GM18909 (cell line): ENCODE results near the gene MET.
A peak's percentile ranks its signal among the peaks of the same experiment; 100 is the strongest.
"Not testable (repeated sequence)": the region's sequence is repeated elsewhere in the genome, so short reads cannot be mapped to it uniquely, and the experiment has no call there.

Experiments used
- ATAC-seq: cut with Tn5 transposase; IDR thresholded peaks from one replicate; pipeline ENCODE4 v1.9.1; 2021; ENCODE audit warnings: mild to moderate bottlenecking; ENCODE audit not compliant: unreplicated experiment, poor library complexity

MET gene

DNA sequence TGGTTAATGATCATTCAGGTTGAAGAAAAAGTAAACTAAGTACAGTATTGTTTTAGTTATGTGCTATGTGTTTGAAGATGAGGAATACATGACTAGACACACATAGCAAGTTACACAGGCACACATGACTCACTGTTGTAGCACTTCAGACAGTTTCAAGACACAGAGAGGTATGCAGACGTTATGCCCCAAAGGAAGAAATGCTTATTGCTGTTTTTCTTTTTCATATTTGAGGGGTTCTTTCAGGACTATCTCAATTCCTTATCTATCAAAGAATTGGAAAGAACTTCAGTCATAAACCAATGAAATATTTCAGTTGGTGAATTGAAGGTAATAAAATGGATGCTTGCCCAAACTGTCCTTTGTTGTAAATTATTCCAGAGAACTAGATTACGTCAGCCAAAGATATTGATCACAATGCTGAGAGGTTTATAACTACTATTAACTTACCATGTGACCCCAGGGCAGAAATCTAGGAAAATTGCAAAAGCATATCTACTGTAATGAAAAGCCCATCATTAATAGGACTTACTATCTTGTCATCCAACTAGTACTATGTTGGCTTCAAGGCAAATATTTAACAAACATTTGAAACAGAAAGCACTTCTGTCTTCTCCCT, 129.2 kb downstream of the MET start:
- ATAC-seq: no peak

DNA sequence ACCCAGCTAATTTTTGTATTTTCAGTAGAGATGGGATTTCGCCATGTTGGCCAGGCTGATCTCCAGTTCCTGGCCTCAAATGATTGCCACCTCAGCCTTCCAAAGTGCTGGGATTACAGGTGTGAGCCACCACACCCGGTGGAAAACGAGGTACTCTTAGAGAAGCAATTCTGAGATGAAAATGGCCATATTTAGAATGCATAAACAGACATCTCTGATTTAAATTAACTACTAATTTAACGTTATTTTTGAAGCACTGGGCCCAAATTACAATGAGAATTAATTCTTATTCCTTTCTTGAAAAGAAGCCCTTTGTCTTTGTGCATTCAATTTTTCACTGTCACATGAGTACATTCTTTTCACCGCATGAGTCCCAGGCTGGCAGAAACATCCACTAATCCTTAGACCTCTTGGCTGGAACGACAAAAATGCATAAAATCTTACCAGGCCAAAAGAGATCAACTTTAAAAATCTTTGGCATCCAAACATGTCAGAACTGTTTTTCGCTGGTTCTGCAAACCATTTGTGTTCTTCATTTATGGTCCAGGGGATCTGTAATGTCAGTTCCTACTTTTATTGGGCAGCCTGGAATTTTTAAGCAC, 130.2 kb downstream of the MET start:
- no peak for ATAC-seq

DNA sequence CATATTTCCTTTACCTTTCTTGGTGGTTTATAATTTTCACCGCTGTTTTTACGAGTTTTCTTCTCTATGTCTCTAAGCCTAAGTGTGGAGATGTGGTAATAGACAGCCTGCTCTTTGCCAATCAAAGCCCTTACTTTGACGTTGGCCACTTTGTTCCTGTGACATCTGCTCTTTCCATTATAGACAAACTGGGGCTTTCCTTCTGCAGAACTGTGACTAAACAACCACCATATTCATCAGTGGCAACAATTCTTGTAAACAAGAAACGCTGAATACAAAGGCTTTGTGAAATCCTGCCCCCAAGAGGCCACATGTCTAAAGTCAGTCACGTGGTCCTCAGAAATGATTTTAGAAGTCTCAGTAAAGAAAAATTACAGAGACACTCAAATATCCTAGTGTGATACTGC, 130.8 kb downstream of the MET start:
- peak; percentile 88 for ATAC-seq

DNA sequence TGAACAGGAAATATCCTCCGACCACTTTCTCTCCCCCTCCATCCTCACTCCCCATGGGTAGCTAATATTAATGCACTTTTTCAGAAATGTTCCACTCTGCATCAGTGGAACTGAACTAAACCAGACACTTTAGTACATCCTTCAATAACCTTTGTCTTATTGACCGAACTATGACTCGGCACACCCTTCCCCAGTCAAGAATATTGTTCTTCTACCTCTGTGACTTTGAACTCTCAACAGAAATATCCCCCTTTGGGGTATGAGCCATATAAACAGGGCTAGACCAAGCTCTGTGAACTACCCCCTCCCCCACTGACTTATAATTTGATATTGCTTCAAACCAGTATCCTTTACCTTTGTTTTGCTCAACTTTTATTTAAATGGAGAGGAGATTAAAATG, 132.5 kb downstream of the MET start:
- ATAC-seq: no peak

DNA sequence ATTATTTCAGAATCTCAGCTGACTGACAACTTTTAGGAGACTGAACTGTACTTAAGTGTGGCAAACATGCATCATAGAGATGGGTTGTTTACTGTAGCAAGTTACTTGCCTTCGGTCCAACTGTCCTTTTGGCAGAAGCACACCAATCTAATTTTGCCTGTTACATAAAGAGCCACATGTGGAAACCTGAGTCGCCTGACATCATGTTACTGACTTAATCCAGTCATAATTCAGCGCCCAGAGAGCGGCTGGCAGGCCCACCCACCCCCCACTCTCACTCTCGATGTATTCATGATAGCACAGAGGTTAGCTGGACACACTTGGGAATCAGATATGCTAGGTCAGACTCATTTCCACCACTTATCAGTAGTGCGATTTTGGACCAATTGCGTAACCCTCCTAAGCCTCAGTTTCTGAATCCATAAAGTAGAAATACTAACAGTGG, 133.1 kb downstream of the MET start:
- ATAC-seq: no peak

DNA sequence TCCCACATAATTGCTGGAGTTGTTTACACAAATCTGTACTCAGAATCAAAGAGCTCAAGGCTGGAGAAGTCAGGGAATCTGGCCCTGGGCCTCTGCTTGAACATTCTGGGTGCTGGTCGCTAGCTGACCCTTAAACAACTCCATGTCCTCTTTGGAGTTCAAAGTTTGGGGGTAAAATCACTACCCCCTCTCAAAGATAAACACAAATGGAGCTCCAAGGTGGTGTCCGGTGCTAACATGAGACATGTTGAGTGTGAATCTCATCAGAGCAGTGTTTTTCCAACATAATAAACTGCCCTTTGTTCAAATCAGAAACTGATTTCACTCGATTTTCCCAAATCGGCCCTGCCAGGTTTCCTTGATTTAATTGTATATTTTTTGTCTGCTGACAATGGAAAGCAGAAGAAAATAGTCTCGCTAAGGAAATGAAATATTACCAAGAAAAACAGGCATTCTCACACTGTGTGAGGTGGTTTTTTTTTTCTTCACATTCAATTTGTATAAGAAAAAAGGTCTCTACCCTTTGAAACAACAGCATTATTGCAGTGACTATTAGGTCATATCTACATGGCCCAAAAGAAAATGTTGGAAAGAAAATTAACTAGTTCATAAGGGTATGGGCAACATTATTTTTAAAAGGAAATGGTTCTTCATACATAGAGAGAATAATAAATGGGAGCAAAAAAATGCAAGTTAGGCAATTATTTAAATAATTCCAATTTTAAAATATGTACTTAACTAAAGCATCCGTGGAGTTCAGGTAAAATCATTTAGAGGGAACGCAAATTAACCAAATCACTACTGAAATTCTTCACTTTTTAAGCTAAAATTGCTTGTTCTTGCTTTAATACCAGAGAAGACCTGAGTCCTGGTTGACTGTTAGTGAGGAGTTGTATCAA, 134.3 kb downstream of the MET start:
- no peak for ATAC-seq

DNA sequence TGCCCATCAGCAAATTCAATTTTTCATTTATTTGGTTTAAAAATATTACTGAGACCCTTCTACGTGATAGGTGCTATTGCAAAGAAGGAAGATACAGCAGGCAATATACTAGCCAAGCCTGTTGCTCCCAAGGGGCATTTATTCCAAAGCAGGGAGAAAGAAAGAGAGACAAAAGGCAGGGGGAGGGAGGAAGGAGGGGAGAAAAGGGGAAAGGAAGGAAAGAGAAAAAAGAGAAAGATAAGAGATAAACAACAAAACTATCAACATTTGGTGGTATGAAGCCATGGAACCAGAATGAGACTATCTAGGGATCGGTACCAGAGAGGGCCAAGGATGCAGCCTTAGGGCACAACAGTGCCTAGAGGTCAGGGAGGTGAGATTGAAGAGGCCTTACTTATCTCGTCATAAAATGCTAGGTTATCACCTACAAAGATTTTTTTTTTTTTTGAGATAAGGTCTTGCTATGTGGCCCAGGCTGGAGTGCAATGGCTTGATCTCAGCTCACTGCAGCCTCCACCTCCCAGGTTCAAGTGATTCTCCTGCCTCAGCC, 135.1 kb downstream of the MET start:
- no peak for ATAC-seq

DNA sequence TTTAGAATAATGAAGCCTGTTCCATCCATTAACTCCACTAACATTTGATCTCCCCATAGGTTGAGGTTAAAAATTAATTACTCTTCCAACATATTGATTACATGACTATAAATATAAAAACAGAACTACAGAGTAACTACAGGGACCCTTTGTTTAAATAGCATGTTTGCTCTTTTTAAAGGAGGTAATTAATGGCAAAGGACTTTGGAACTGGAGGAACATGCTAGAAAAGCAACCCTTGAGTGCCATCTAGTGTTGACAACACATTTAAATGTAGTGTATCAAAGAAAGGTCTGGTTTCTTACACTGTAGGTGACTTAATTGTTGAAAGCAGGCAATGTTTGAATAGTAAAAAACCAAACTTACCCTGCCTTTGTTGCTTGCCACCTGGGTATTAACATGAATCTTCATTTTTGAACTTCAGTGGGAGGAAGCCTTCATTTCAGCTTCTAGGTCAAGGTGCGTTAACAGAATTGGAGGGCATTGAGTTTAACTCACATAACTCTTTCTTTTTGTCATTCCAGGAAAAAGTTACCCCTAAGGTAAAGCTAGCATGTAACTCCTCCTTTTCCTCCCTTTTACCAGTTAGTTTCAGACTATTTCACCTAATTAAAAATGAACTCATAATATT, 137.8 kb downstream of the MET start:
- ATAC-seq: peak; percentile 71

DNA sequence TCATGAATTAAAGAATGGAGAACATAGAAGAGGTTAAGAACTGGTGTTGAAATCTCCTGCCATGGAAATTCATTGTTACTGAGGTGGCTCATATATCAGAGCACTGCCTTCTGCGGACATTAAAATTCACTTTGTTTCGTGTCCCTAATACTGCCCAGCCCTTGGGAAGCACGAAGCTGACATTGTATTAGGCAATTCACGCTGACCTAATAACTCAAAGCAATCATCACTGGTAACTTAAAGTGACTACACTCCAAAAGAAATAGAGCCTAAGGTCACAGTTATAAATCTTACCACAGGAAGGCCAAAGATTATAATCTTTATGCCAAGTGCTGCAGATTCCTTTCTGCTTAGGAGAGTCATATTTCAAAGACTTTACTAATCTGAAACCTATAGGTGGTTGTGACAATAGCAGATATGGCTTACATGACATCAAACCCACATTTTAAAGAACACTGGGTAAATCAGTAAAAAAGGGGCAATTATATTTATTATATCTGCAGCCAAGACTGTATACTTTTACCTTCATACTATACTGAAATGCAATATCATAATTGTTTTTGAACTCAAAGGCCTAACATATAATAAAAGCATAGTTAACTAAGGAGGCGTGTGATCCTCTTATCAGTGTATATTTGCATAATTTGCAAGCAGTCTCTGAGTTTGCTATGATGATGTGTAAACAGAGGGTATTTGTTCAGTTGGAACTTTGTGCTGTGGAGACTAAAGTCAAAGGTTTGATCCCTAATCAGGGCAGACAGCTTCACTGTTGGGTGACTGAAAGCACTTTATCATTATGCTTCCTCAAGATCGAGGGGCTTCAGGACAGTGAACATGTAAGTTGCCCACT, 138.5 kb downstream of the MET start:
- ATAC-seq: no peak

DNA sequence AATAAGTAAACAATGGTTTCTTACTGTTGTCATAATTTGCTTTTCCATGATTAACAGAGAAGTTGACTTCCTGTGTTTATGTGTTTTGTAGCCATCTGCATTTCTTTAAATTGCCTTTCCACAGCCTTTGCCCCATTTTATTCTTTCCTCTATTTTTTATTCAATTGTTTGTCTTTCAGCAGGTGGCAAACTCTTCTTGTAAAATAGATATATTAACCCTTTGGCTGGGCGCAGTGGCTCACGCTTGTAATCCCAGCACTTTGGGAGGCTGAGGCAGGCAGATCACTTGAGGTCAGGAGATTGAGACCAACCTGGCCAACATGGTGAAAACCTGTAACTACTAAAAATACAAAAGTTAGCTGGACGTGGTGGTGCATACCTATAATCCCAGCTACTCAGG, 139.8 kb downstream of the MET start:
- no peak for ATAC-seq

DNA sequence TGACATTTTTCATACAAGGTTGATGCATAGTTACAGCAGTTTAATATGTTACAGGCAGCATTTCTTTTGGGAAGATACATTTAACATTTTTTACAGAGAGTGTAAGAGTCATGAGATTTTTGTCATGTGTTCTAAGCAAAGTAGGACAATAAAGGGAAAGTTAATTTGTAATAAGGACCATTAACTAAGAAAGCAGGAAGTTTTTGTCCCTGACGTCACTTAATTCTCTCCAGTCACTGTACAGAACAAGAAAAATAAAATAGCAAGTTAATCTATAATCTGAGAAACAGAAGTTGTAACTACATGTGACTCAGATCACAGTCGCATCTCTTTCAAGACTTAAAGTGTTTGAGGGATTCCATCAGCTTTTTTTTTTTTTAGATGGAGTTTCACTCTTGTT, 140.9 kb downstream of the MET start:
- no peak for ATAC-seq

DNA sequence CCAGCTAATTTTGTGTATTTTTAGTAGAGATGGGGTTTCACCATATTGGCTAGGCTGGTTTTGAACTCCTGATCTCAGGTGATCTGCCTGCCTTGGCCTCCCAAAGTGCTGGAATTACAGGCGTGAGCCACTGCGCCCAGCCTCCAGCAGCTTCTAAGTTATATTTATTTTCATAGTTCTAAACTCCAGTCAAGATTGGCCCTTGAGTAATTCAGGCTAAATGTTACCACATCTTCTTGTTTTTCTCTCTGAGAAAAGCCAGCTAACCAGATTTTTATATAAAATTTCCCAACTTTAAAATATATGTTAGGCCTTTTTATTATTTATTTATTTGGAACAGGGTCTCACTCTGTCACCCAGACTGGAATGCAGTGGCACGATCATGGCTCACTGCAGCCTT, 141.4 kb downstream of the MET start:
- not testable (repeated sequence) for ATAC-seq

DNA sequence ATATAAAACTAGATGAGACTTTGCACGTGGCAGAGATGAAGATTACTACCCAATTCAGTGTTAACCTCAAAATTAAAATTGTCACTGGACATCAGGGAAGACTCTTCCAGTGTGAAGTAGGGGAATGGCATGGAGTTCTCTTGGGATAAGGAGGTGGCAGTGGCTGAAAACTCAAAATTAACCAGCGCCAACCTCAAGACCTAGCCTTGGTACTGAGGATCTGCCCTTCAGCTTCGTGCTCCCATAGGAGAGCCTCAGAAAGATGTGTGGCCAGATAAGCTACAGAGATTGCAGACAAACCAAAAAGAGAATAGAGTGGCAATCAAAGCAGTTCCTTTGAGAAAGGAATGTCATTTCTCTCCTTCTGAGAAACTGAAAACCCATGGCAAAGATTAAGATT, 143.0 kb downstream of the MET start:
- no peak for ATAC-seq

DNA sequence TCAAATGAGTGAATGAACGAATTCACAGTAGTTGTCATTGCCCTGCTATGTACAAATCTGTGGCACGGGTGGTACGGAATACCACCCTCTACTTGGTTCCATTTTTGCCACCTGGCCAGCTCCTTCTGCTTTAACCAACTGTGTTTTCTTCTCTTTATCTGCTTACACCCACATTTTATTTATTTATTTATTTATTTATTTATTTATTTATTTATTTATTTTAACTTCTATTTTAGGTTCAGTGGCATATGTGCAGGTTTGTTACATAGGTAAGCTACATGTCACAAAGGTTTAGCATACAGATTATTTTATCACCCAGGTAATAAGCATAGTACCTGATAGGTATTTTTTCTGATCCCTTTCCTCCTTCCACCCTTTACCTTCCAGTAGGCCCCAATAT, 148.2 kb downstream of the MET start:
- ATAC-seq: no peak

DNA sequence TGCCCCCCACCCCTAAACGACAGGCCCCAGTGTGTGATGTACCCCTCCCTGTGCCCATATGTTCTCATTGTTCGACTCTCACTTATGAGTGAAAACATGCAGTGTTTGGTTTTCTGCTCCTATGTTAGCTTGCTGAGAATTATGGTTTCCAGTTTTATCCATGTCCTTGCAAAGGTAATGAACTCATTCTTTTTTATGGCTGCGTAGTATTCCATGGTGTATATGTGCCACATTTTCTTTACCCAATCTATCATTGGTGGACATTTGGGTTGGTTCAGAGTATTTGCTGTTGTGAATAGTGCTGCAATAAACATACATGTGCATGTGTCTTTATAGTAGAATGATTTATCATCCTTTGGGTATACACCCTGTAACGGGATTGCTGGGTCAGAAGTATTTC, 149.7 kb downstream of the MET start:
- ATAC-seq: not testable (repeated sequence)

DNA sequence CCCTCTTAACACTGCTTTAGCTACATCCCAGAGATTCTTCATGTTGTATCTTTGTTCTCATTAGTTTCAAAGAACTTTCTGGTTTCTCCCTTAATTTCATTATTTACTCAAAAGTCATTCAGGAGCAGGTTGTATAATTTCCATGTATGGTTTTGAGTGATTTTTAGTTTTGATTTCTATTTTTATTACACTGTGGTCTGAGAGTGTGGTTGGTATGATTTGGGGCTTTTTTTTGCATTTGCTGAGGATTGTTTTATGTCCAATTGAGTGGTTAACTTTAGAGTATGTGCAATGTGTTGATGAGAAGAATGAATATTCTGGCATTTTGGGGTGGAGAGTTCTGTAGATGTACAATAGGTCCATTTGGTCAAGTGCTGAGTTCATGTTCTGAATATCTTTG, 152.5 kb downstream of the MET start:
- no peak for ATAC-seq

DNA sequence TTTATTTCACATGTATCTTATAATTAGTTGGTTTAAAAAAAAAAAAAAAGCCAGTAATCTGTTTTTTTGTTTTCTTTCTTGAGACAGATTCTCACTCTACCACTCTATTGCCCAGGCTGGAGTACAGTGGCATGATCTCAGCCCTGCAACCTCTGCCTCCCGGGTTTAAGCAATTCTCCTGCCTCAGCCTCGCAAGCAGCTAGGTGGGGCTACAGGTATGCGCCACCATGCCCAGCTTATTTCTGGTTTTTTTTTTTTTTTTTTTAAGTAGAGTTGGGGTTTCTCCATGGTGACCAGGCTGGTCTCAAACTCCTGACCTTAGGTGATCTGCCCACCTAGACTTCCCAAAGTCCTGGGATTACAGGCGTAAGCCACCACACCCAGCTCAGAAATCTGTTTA, 156.3 kb downstream of the MET start:
- ATAC-seq: no peak

DNA sequence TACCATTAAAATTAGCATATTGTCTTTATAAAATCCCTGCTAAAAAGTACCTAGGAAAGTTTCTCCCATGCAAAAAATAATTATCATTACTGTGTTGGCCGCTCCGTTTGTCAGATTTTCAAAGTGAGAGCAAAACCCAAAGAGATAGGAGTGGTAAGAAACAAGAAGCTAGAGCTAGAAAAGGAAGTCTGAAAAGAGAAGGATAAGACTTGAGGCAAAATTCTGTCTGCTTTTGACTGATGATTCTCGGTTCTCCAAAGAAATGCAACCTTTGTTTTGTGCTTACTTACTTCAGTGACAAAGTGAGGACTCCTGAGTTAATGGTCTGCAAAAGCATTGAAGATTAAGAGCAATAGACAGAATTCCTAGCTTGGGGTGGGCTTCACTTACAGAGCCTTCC, 157.0 kb downstream of the MET start:
- no peak for ATAC-seq

DNA sequence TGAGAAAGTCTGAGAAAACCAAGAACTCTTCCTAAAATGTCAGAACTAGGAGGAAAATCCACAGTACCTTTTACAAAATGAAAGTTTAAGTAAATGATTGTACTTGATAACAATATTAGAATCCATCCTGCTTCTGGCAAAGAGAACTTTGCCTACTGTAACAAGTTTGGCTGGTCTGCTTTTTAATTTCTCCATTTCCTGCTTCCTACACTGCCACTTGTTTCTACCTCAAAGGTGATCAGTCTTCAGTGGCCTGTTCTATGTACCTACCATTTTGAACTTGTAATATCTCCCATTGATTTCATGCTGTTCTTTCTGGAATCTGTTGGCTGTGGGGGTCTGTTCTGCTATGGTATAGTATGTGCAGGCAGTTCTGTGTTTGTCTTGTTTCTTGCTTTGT, 157.5 kb downstream of the MET start:
- ATAC-seq: no peak

DNA sequence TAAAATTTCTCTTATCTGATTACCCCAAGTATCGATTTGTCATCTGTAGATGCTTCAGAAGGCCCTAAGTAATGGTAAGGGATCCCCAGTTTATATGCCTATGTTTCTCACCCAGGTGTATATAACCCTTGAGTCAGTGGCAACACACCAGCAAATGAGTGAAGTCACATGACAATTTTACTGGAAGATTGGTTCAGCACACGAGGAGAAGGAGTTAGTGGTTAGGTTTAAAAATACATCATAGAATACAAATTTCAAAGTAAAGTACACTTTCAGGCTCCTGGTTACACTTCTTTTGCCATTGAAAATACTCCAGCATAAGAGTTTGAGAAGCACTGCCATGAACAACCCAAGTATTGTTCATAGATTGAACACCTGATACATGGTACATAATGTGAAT, 160.7 kb downstream of the MET start:
- no peak for ATAC-seq
